H1 (cell line): ENCODE results near the gene ZNF219.

Experiments used
- EZH2 ChIP-seq: fragments of 200-600 bp; sonication (generic); IDR thresholded peaks from 2 replicates; pipeline ENCODE4 v1.7.1; 2012; ENCODE audit warnings: low read depth, mild to moderate bottlenecking, moderate library complexity, low read length, inconsistent platforms; ENCODE audit not compliant: severe bottlenecking
- NRF1 ChIP-seq: IDR thresholded peaks from 2 replicates; pipeline ENCODE4 v1.6.1; 2011; ENCODE audit warnings: mild to moderate bottlenecking, low read depth, low read length, improper control_type of control experiment
- POLR2A ChIP-seq, 2 experiments: IDR thresholded peaks; 1 replicate in 1 of 2; 2 replicates in 1 of 2; pipeline ENCODE4 v1.6.1; 2011; ENCODE audit warnings: low read depth in 2 of 2, low read length in 2 of 2, mild to moderate bottlenecking in 2 of 2; ENCODE audit errors: control extremely low read depth in 1 of 2
- TF ChIP-seq, protein P1 (sequence below), 3 experiments: IDR thresholded peaks; 1 replicate in 2 of 3; 2 replicates in 1 of 3; pipeline versions ENCODE4 v1.5.1 to v1.6.1; 2011; ENCODE audit warnings: low read length in 3 of 3, mild to moderate bottlenecking in 3 of 3, inconsistent platforms in 2 of 3, low read depth in 1 of 3, moderate library complexity in 1 of 3; ENCODE audit not compliant: insufficient read depth in 1 of 3; ENCODE audit errors: control extremely low read depth in 1 of 3

GRCh38 chr14:21133901-21134300, 35.4 kb upstream of the ZNF219 start:
- TF ChIP-seq NRF1, result no peak
- TF ChIP-seq, protein P1, sequence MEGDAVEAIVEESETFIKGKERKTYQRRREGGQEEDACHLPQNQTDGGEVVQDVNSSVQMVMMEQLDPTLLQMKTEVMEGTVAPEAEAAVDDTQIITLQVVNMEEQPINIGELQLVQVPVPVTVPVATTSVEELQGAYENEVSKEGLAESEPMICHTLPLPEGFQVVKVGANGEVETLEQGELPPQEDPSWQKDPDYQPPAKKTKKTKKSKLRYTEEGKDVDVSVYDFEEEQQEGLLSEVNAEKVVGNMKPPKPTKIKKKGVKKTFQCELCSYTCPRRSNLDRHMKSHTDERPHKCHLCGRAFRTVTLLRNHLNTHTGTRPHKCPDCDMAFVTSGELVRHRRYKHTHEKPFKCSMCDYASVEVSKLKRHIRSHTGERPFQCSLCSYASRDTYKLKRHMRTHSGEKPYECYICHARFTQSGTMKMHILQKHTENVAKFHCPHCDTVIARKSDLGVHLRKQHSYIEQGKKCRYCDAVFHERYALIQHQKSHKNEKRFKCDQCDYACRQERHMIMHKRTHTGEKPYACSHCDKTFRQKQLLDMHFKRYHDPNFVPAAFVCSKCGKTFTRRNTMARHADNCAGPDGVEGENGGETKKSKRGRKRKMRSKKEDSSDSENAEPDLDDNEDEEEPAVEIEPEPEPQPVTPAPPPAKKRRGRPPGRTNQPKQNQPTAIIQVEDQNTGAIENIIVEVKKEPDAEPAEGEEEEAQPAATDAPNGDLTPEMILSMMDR (IDR thresholded peaks at IDR 0.05; ENCODE audit: control extremely low read depth in 1 of 3, insufficient read depth in 1 of 3, low read depth in 1 of 3, low read length in 3 of 3), result no peak
- no peak for TF ChIP-seq EZH2
- TF ChIP-seq POLR2A (IDR thresholded peaks at IDR 0.05; ENCODE audit: control extremely low read depth in 1 of 2, low read depth in 2 of 2, low read length in 2 of 2), result no peak
